Panc1 (cell line): ENCODE measurements around the gene DYNLL1.

Source experiments
- CTCF ChIP-seq: fragments of 450-650 bp; IDR thresholded peaks from 2 replicates; pipeline ENCODE4 v1.5.1; 2017; ENCODE audit warnings: mild to moderate bottlenecking
- POLR2AphosphoS5 ChIP-seq: IDR thresholded peaks from 2 replicates; pipeline ENCODE4 v1.6.1; 2012; ENCODE audit warnings: mild to moderate bottlenecking, low read depth, low read length, moderate library complexity
- REST ChIP-seq, 2 experiments: IDR thresholded peaks; 2 replicates each; pipeline ENCODE4 v1.6.1; 2011 to 2012; ENCODE audit warnings: low read depth in 2 of 2, control low read depth in 1 of 2, low read length in 1 of 2, mild to moderate bottlenecking in 1 of 2, moderate library complexity in 1 of 2; ENCODE audit not compliant: insufficient read depth in 1 of 2
- SIN3A ChIP-seq: IDR thresholded peaks from 2 replicates; pipeline ENCODE4 v1.6.1; 2012; ENCODE audit warnings: low read depth, mild to moderate bottlenecking, low read length, moderate library complexity, borderline replicate concordance; ENCODE audit not compliant: insufficient read depth
- TCF7L2 ChIP-seq: IDR thresholded peaks from 2 replicates; pipeline ENCODE4 v1.6.1; 2011; ENCODE audit warnings: mild to moderate bottlenecking, low read depth, low read length, inconsistent platforms

GRCh38 chr12:120479458-120479857 is 16.5 kb upstream of the DYNLL1 start:
- TF ChIP-seq CTCF (no peak), REST (IDR thresholded peaks at IDR 0.05; ENCODE audit: insufficient read depth in 1 of 2, low read depth in 2 of 2, low read length in 1 of 2) (no peak), TCF7L2 (no peak), POLR2AphosphoS5 (no peak), SIN3A (no peak)
